ENCODE results near the gene MPPE1. TPM values are rescaled to one million over a fixed set of nuclear protein-coding genes. Genes with fewer than 3 reads are reported as not detected.

Gene MPPE1
- total RNA-seq, 1 experiment from 2014 or later = 19.0 TPM

- no peak for DNase-seq (ENCODE audit: low spot score)
Measured at GRCh38 chr18:11884396-11885030, 23.6 kb downstream of the MPPE1 start.

DNA sequence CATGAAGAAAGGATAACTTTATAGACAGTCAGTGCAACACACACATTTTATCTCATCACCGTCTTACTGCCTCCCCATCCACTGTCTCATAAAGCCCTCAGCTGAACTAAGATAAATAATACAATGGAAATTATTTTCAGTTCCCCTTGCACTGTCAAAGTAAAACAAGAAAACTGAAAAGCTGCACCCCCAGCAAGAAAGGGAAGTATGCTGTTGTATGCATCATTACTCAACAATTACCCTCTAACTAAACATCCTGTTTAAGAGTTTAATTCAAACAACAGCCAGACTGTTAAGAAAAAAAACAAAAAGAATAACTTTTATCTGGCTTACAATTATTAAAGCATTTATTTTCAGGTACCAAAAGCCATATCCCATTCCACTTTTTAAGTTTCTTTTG lies 25.0 kb downstream of the MPPE1 start:
- no peak for DNase-seq (ENCODE audit: low spot score)

GRCh38 chr18:11882636-11883035 lies 25.5 kb downstream of the MPPE1 start:
- no peak for DNase-seq (ENCODE audit: low spot score)

DNA sequence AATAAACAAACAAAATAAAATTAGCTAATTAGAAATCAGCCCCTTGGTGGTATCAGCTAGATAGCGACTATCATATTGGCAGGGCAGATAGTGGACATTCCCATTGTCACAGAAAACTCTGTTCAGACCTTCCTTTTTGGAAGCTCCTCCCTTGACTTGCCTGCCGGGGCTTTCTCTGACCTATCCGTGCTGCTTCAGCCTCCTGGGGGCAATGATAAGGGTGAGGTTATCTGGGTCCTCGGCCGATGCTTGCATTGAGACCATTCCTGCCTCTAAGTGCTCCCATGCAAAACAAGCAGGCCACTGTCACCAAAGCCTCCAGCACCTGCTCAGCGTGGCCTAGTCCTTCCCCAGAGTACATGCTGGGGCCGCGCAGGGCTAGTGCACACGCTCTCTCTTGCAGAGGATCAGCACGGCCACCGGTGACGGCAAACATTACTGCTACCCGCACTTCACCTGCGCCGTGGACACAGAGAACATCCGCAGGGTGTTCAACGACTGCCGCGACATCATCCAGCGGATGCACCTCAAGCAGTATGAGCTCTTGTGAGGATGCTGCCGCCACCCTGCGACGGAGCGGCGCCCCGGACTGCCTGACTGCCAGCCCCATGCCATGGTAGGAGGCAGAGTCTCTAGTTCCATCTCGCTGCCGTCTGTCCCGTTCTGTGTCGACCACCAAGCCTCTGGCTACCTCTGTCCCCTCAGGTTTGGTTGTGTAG lies 27.4 kb downstream of the MPPE1 start:
- DNase-seq (ENCODE audit: low spot score) = no peak

DNA sequence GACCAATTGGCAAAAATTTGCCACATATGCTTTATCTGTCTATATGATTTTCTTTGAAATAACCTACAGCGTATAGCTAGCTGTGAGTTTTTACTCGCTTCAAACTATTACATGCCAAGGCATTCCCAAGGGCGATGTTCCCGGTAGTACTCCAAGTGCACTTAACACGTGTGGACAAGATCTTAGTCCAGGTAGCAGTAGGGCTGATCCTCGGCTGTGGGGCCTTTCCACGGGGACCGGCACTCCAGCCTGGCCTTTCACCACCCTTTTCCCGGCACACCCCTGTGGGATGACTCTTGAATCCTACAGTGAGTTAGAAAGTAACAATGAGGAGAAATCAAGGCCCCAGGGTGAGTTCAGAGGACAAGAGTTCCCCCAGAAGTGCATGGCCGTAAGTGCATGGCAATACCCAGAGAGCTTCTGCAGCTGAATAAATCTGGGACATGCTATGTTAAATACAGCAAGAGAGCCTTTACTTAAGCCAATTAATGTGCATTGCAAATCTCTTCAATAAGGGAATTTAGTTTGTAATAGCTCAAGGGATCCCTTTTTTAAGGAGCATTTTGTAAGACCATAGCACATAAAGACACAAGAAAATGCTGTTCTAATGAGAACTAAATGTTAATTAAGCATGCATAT lies 30.5 kb downstream of the MPPE1 start:
- no peak for DNase-seq (ENCODE audit: low spot score)

- no peak for DNase-seq (ENCODE audit: low spot score)
Measured at GRCh38 chr18:11874676-11875075, 33.4 kb downstream of the MPPE1 start.

DNA sequence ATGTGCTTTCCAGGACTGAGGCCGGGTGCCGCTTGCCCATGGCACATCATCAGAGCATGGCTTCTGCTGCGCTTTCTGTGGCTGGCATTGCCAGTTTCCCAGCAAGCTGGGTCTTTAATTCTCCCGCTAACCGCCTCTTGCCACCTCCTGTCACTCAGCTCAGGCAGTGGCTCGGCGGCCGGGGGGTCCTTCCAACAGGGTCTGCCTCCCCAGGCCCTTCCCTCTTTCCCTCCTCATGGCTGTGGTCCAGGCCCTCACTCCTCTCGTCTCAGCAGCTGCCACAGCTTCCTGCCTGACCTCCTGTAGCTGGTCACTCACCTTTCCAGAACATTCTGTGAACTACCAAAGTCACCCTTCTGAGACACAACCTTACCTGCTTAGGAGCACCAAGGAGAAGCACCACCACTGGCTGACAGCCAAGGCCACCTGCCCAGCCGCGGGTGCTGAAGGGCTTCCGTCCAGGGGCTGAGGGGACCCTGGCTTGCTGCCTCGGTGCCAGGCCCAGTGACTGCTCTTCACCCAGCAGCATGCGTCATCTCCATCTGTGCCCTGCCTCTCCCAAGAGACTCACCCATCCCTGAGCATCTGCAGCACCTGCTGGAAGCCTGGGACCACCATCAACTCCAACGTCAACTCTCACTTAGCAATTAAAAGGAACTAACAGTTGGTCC lies 34.3 kb downstream of the MPPE1 start:
- no peak for DNase-seq (ENCODE audit: low spot score)

DNA sequence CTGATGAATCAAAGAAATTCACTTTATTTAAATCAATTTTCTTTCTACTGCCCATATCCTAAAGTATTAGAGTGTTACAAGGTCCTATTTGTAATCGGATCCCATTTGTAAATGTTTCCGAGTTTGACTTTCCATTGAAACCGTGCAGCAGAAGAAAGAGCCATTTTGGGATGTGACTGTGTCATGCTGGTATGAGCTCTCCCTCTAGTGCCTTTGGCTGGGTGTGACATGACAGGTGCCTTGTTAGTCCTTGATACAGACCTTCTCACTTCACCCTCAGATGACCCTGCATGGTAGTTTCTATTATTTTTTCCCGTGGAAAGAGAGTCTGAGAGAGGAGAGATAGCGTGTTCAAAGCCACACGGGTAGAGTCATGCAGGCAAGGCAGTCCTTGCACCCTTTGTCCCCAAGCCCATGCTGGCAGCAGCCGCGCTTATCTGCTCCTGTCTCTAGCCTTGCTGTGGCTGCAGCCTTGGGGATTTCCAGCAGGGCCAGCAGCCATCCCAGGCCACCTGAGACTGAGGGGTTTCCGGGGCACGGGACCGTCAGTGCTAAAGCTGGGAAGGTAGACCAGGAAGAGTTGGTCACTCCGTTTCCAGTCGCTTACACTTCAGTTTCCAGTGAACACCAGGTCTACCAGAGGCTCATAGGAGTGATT lies 35.5 kb downstream of the MPPE1 start:
- peak; percentile 63 for DNase-seq (ENCODE audit: low spot score)

GRCh38 chr18:11871501-11871900 lies 36.6 kb downstream of the MPPE1 start:
- DNase-seq (ENCODE audit: low spot score) = peak; percentile 39

GRCh38 chr18:11868230-11868629 lies 39.9 kb downstream of the MPPE1 start:
- DNase-seq (ENCODE audit: low spot score) = no peak

- no peak for DNase-seq (ENCODE audit: low spot score)
Measured at GRCh38 chr18:11866764-11867163, 41.4 kb downstream of the MPPE1 start.

DNA sequence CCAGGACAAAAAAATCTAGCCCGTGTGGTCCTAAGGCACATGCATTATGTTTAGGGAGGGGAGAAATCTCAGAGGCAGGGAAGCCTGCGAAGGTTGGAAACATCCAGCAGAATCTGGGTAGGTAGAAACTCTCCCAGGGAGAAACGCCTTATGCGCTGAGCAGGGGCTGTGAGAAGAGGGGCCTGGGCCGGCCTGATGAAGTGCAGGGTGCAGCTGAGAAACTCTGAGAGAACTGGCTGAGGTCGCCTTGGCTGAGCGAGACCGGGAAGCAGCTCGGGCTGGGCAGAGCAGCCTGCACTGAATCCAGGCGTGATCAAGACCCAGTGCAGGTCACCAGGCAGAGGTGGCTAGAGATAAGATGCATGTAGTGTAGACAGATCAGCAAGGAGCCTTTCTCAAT lies 41.8 kb downstream of the MPPE1 start:
- no peak for DNase-seq (ENCODE audit: low spot score)

GRCh38 chr18:11865071-11865470 lies 43.0 kb downstream of the MPPE1 start:
- no peak for DNase-seq (ENCODE audit: low spot score)

DNA sequence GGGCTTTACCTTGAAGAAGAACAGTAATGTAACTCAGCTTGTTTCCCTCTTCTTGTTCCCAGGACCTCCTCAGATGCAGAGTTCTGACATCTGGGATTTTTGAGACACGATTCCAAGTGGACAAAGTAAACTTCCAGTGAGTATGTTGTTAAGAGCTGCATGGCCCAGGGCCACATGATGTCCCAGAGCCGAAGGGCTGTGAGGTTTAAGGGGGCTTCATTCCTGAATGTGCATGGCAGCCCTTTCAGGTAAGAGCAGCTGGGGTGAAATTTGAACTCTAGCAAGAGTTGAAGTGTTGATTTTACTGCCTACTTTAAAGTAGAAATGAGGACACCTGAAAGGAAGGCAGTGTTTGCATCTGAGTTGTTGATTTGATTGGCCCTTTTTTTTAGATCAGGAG lies 43.6 kb downstream of the MPPE1 start:
- DNase-seq (ENCODE audit: low spot score) = no peak

DNA sequence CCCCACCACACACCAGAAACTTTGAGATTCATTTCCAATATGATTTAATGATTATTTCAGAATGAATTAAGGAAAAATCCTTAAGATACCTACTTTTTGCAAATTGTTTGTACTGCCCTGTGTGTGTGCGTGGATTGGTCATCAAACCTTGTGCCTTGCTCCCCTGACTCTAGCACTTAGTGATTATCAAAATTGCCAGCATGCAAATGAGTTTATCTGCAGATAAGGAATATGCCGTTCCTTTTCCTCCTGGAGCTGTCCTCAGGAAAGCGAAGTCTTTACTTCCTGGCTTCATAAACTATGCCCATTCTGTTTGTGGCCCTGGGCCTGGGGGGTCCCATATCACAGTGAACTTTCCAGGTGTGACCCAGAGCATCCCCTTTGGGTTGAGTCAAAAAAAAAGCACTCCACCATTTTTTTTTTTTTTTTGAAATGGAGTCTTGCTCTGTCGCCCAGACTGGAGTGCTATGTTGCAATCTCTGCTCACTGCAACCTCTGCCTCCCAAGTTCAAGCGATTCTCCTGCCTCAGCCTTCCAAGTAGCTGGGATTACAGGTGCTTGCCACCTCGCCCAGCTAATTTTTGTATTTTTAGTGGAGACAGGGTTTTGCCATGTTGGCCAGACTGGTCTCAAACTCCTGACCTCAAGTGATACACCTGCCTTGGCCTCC lies 45.5 kb downstream of the MPPE1 start:
- DNase-seq (ENCODE audit: low spot score) = no peak

DNA sequence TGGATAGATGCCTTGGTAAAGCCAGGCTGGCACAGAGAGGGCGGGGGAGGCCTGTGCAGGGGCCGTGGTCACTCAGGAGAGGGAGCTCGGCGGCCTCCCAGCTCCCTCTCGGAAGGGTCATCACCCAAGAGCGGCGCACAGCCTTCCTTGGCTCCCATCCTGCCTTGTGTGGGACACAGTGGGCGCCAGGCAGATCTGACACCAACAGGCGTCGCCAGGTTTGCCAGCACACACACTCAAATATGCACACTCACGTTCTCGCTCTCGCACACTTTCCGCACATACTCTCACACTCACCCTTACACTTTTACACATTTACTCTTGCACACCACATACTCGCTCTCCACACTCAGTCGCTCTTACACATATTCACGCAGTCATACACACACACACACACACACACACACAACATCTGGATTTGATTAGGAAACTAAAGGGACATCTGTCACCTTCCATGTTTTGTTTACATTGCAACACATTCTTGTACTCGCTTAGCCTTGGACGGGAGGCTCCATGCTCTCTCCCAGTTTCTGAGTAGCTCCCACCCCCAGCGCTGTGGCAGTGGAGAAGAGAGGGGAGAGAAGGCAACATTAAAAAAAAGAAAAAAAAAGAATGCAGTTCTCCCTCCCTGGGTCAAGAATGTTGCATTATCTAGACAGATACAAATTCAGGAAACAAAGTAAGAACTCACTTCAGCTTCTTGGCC lies 46.4 kb downstream of the MPPE1 start:
- DNase-seq (ENCODE audit: low spot score) = no peak

GRCh38 chr18:11860594-11861450 lies 47.3 kb downstream of the MPPE1 start:
- DNase-seq (ENCODE audit: low spot score) = no peak

GRCh38 chr18:11859903-11860407 lies 48.2 kb downstream of the MPPE1 start:
- peak; percentile 73 for DNase-seq (ENCODE audit: low spot score)

GRCh38 chr18:11859282-11859830 lies 48.8 kb downstream of the MPPE1 start:
- DNase-seq (ENCODE audit: low spot score) = no peak

Data from HT-29 (cell line).